Sigmoid colon (tissue), 3 donors: Measurements from ENCODE around the gene FGFRL1.

Experiments
- POLR2A ChIP-seq, 2 donors: fragments of 450-650 bp; IDR thresholded peaks; one replicate each; pipeline ENCODE4 v1.6.1; 2016; ENCODE audit warnings: antibody characterized with exemption in 2 of 2, mild to moderate bottlenecking in 2 of 2, moderate library complexity in 2 of 2
- TF ChIP-seq, protein P1 (sequence below), 4 experiments: fragments of 450-650 bp in 3 of 4; fragments of 200-600 bp in 1 of 4; IDR thresholded peaks; one replicate each; pipeline ENCODE4 v1.5.1; 2016 to 2019; ENCODE audit warnings: antibody characterized with exemption in 4 of 4, mild to moderate bottlenecking in 3 of 4, moderate library complexity in 2 of 4

DNA sequence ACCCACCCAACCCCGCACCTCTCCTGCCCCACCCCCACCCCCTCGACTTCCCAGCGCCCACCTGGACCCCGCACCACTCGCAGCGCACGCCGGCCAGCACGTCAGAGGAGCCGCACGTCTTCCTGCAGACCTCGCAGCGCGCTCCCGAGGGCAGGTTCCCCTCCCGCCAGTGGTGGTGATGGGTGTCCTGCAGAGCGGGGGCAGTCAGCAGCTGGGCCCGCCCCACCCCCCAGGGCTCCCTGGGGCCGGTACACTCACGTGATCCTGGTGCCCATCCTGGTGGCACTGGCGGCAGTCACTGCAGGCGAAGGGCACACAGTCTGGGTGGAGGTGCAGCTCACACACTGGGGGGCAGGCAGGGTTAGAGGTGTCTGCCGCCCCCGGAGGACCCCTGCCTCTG lies 43.2 kb upstream of the FGFRL1 start:
- no peak for TF ChIP-seq POLR2A (IDR thresholded peaks at IDR 0.05)
- TF ChIP-seq, protein P1, sequence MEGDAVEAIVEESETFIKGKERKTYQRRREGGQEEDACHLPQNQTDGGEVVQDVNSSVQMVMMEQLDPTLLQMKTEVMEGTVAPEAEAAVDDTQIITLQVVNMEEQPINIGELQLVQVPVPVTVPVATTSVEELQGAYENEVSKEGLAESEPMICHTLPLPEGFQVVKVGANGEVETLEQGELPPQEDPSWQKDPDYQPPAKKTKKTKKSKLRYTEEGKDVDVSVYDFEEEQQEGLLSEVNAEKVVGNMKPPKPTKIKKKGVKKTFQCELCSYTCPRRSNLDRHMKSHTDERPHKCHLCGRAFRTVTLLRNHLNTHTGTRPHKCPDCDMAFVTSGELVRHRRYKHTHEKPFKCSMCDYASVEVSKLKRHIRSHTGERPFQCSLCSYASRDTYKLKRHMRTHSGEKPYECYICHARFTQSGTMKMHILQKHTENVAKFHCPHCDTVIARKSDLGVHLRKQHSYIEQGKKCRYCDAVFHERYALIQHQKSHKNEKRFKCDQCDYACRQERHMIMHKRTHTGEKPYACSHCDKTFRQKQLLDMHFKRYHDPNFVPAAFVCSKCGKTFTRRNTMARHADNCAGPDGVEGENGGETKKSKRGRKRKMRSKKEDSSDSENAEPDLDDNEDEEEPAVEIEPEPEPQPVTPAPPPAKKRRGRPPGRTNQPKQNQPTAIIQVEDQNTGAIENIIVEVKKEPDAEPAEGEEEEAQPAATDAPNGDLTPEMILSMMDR (IDR thresholded peaks at IDR 0.05) = no peak
